IMR-90 (cell line): Measurements from ENCODE around the gene MCTP1.

Source experiments
- FOS ChIP-seq: fragments of 150-350 bp; IDR thresholded peaks from 2 replicates; pipeline ENCODE4 v1.6.1; 2016; ENCODE audit warnings: low read depth, low read length
- MXI1 ChIP-seq: IDR thresholded peaks from 2 replicates; pipeline ENCODE4 v1.6.1; 2012; ENCODE audit warnings: low read depth, mild to moderate bottlenecking, low read length, moderate library complexity, borderline replicate concordance
- POLR2A ChIP-seq: IDR thresholded peaks from 2 replicates; pipeline ENCODE4 v1.6.1; 2012; ENCODE audit warnings: mild to moderate bottlenecking, low read depth, low read length
- RAD21 ChIP-seq: IDR thresholded peaks from 2 replicates; pipeline ENCODE4 v1.6.1; 2012; ENCODE audit warnings: low read length, improper control_type of control experiment
- SMC3 ChIP-seq: fragments of 150-350 bp; IDR thresholded peaks from 2 replicates; pipeline ENCODE4 v1.6.1; 2016; ENCODE audit warnings: low read depth, mild to moderate bottlenecking, antibody characterized with exemption, low read length, moderate library complexity
- TF ChIP-seq, protein P1 (sequence below): conservative IDR thresholded peaks from 2 replicates; pipeline ENCODE4 v1.5.1; 2012; ENCODE audit warnings: mild to moderate bottlenecking, low read depth, low read length, improper control_type of control experiment
- TF ChIP-seq, protein P2 (sequence below): fragments of 150-350 bp; IDR thresholded peaks from 2 replicates; pipeline ENCODE4 v1.6.1; 2016; ENCODE audit warnings: low read depth, mild to moderate bottlenecking, low read length, moderate library complexity, borderline replicate concordance
- TF ChIP-seq, protein P3 (sequence below): fragments of 150-350 bp; IDR thresholded peaks from 2 replicates; pipeline ENCODE4 v1.6.1; 2017; ENCODE audit warnings: mild to moderate bottlenecking, antibody characterized with exemption, low read length, low read depth

DNA sequence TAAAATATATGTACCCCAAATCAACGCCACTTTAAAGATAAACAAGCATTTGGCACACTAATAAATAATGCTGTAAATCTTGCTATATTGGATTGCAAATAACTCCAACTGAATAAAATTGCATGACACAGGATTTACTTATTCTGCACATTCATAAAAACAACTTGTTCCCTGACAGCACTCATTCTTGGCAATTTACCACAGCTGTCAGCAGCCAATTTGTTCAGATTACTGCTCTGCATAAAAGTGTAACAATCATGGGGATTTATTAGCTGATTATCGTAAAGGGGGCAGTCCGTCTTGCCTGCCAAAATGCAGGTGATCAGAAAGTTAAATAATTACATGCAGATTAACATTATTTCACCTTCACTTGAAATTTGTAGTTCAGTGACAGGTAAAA, 381.2 kb downstream of the MCTP1 start:
- TF ChIP-seq, protein P1, sequence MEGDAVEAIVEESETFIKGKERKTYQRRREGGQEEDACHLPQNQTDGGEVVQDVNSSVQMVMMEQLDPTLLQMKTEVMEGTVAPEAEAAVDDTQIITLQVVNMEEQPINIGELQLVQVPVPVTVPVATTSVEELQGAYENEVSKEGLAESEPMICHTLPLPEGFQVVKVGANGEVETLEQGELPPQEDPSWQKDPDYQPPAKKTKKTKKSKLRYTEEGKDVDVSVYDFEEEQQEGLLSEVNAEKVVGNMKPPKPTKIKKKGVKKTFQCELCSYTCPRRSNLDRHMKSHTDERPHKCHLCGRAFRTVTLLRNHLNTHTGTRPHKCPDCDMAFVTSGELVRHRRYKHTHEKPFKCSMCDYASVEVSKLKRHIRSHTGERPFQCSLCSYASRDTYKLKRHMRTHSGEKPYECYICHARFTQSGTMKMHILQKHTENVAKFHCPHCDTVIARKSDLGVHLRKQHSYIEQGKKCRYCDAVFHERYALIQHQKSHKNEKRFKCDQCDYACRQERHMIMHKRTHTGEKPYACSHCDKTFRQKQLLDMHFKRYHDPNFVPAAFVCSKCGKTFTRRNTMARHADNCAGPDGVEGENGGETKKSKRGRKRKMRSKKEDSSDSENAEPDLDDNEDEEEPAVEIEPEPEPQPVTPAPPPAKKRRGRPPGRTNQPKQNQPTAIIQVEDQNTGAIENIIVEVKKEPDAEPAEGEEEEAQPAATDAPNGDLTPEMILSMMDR, result no peak
- no peak for TF ChIP-seq MXI1
- no peak for TF ChIP-seq POLR2A
- TF ChIP-seq SMC3, result no peak
- no peak for TF ChIP-seq RAD21
- no peak for TF ChIP-seq FOS
- TF ChIP-seq, protein P2, sequence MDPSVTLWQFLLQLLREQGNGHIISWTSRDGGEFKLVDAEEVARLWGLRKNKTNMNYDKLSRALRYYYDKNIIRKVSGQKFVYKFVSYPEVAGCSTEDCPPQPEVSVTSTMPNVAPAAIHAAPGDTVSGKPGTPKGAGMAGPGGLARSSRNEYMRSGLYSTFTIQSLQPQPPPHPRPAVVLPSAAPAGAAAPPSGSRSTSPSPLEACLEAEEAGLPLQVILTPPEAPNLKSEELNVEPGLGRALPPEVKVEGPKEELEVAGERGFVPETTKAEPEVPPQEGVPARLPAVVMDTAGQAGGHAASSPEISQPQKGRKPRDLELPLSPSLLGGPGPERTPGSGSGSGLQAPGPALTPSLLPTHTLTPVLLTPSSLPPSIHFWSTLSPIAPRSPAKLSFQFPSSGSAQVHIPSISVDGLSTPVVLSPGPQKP, result no peak
- TF ChIP-seq, protein P3, sequence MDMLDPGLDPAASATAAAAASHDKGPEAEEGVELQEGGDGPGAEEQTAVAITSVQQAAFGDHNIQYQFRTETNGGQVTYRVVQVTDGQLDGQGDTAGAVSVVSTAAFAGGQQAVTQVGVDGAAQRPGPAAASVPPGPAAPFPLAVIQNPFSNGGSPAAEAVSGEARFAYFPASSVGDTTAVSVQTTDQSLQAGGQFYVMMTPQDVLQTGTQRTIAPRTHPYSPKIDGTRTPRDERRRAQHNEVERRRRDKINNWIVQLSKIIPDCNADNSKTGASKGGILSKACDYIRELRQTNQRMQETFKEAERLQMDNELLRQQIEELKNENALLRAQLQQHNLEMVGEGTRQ, result no peak
